Retina (tissue), 1 donor: Measurements from ENCODE around the gene MAPK4.

Source experiments
- DNase-seq: peaks from one replicate; pipeline ENCODE4 v3.0.0-alpha.2; 2016

The MAPK4 gene

DNA sequence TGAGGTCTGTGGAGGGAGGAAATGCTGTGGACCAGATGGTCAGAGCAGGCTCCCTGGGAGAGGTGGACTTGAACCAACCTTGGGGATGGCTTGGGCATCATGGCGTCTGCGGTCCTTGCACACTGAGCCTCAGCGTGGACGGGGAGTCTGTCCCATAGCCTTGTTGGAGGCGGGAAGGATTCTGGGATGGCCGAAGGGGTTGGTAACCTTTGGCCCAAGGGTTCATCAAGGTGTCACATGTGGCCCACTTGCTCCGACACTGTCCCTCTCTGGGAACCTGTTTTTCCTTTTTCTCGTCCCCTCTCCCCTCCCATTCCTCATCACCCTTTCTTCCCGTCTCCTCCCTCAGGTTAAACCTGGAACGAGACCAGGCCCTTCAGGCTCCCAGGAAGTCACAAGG, 66.4 kb downstream of the MAPK4 start:
- no peak for DNase-seq

DNA sequence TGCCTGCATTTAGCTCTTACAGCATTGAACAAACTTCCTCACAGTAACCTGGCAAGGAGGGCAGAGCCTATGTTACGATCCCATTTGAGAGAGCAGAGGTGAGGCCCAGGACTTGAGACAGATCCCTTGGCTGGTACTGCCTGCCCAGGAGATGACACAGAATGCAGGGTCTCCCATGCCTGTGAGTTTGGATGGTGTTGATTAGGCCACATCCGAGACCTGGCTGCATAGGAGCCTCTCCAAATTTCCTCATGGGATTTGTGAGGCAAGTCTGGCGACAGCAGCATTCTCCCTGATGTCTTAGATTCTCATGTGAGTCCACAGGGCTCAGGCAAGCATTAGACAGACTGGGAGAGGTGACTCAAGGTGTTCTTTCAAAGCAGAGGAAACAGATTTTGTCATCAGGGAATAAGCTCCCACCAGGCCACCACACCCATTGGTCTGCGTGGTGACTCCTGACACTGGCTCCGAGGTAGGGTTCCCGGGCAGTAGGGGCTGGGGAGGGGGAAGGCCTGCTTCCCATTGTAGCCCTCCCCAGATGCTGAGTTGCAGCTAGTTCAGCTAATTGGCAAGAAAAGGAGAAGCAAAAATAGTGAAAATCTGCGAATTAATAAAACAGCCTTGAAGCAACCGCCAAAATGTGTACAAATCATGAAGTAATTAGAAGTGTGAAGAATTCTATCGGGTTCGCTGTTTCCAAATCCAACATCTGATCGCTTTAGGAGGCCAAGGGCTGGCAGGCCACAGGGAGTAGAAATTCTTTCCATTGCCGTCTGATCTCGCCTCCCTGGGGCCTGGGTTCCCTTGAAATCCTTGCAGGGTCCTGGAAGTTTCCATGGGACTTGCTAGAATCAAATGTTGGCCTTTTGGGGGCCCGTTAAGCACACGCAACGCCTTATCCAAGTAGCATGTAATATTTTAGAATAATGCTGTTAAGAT, 68.0 kb downstream of the MAPK4 start:
- DNase-seq = no peak

DNA sequence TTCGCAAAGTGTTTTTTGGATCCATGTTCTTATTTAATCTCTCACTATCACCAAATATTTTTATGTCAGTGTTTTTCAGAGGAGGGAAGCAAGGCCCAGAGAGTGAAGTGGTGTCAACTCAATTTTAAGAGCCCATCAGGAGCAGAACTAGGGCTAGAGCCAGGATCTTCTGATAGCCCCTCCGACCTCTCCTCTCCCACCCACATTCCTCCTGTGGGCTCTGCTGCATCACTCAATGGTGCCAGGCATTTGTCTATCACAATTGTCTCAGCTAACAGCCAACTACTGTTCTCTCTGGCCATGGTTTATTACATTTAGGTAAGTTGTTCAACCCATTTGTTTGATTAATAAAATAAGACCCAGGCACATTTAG, 68.6 kb downstream of the MAPK4 start:
- DNase-seq = no peak

DNA sequence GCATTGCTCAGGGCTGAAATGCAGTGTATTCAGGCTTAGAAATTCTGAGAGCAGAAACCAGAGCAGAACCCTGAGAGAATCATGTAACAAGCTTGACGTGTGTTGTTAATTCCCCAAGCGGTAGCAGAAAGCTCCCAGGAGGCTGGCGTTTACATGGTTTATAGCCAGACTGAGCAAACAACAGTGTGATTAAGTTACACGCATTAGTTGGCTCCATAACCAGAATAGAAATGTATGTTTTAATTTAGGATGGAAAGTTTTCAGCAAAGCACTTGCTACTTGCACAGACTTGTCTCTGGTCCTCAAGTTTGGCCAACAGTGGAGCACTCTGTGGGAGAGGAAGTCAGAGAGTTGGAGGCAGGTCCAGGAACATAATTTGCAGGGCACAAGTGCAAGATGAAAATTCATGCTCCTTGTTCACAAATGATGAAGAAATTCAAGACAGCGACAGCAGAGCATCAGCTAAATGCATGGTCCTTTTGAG, 69.3 kb downstream of the MAPK4 start:
- no peak for DNase-seq

DNA sequence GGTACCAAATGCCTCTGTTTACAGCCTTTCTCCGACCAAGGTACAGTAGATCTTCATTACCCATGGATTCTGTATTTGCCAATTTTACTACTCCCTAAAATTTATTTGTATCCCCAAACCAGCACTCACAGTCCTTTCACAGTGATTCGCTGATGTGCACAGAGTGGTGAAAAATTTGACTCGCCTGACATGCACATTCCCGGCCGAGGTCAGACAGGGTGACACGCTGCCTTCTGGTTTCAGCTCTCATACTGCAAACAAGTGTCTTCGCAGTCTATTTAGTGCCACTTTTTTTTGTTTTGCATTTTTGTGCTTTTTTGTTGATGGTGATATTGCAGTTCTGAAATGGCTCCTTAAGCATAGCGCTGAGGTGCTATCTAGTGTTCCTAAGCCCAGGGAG, 71.0 kb downstream of the MAPK4 start:
- DNase-seq = no peak

DNA sequence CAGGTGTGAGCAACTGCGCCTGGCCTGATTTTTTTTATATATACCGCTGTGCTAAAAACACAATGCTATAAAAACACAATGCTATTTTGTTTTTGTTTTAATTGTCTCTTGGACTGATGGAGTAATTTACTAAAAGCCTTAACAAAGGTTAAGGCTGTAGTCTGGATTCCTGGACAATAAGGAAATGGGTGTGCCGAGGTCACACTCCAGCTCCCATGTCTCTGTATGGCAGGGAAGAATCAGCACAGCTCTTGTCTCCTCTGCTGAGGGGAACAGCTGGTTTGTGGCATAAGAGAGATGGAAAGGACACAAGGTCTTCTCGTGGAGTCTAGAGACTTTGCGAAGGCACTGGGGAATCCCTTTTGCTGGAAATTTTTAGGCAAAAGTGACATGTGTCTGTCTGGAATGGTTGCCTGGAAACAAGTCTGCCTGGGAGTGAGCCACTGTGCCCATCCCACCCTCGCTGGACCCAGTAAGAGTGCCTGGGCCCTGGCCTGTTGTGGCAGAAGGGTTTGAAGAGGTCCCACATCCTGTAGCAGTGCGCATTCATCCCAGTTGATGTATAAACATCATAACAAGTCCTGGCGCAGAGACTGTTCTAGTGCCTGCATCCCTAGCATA, 73.1 kb downstream of the MAPK4 start:
- no peak for DNase-seq

DNA sequence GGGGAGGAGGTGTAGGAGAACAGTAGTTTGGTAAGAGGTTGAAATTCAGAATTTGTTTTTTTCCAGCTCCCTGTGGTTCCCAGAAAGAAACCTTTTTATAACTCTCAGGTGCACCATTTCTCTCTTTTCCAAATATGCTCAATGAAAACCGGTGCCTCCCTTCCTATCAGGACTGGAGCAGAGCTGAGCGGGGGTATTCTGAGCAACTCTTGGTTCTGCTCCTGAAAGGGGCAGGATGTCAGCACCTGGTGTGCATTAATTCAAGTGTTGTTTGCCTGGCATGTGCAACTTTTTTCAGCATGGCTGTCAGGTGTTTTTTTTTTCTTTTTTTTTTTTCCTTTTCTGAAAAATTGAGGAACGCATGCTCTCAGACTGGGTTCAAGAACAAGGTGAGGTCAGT, 74.1 kb downstream of the MAPK4 start:
- DNase-seq = no peak

DNA sequence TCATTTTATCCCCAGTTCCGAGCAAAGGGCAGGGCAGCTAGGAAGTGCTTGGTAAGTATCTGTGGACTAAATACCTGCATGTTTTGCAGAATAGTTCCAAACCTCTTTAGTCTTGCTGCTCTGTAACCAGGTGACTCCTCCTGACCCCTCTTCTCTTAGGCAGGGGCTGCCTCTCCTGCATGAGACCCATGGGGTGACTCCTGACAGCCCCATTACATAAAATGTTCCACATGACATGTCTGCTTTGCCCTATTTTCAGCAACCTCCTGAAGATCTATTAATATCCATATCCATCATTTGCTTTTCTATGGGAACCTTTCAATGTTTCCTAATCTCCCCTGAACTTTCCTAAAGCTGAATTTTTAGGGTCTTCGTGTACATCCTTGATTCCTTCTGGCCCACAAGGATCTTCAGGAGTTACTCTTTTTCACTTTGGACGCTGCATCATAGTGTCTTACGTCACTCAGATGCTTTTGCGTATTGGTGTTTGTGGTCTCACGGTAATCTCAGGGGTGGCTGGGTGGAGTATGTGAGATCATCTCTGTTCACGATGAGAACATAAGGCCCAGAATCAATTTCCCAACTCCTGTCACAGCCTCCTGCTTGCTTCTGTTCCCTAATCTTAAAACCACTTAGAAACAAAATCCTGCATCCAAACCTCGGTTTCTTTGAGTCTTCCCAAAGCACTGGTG, 76.6 kb downstream of the MAPK4 start:
- no peak for DNase-seq

DNA sequence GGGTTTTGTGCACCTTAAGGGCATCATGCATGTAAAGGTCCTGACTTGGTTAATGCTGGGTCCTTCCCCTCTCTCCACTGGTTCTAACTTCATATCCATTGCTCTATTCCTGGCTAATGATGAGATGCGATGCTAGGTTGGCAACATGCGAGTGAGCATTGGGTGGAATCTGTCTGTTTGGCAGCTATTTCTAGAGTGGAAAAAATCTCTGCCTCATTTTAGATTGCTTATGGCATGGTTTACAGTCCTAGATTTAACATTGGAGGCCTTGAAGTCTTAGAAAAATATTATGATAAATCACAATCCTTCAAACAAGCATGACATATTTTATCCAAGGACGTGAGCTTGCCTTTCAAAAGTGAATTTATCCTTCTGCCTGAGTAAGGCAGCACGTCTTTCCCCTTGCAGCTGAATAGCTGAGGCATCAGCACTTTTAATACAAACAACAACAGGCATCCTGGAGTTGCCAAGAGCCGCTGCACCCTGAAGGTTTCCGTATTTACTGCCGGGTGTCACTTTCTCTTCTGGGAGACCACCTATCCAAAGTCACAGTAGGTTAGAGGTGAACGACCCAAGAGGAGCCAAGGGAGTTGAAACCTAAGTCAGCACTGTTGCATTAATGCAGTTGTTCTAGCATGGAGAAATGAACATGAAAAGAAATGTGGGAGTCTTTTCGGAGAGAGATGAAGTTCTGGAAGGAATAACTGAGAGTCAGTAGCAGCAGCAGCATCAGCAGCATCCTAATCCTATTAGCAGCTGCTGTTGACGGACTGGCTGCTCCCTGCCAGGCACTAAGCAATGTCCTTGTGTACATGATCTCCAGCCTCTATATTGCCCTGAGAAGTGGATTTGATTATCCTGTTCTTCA, 78.4 kb downstream of the MAPK4 start:
- DNase-seq = no peak

DNA sequence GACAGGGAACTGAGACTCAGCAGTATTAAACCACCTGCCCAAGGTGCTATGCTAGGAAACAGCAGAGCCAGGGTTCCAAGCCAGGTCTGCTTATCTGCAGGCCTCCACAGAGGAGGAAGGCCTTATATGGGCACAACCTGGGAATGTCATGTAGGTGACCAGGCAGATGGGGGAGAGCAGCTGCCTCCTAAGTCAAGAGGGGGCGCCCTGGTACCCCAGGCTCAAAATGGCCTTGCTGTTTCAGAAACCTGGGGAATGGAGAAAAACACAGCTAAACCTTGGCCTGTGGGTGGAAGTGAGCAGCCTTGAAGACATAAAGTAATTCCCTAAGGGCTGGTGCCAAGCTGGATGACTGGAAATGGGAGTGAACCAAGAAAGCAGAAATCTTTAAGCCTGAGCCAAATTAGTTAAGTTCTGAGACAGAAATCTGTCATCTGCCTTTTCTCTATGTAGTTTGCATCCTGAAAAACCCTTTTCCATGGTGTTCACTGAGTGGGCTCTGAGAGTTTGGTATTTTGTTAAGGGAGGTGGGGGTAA, 79.1 kb downstream of the MAPK4 start:
- DNase-seq = no peak

DNA sequence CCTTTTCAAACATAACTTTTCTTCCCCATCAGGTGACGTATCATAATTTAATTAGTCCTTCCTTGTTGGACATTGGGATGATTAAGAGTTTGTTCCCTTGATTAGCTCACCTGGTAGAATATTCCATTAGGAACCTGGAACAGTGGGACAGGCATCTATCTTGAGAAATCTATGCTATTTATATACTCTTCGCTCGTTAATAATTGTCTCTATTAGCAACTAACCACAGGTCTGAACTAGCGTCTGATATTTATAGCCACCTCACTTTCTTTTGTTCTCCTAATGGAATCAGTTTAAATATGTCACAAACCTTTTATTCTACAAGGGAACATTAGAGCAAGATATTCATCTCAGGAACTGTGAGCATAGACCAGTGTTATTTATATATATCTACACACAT, 79.8 kb downstream of the MAPK4 start:
- DNase-seq = no peak

DNA sequence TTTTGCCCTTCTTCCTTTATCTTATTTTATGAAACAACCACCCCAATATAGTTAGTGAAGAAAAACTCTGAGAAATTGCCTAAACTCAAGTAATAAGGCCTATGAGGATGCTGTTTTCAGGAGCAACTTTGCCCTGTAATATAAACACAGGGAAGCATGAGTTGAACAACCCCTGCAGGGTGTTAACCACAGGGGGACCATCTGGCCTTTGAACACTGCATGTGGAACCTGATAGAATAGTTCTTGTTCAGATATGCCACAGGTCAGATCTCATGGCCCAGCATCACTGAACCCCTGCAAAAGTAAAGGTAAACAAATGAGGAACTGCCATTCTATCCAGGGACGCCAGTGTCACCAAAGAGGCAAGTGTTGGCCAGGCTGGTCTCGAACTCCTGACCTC, 82.6 kb downstream of the MAPK4 start:
- no peak for DNase-seq

DNA sequence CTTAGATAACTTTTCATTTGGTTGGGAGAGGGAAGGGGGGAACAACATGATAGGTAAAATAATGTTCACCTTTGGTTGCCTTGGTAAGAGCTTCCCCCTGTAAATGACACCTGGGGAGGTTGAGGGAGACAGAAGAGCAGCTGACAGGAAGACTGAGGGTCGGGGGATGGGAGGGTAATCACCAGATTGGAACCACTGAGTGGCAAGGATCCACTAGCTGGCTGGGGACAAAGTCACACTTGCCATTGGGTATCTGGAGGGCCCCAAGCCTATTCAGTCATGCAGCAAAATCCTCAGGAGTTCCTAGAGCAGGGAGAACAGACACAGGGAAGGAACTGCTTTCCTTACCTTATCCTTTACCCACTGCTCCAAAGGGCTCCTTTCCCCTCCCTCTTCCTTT, 84.3 kb downstream of the MAPK4 start:
- DNase-seq = no peak

DNA sequence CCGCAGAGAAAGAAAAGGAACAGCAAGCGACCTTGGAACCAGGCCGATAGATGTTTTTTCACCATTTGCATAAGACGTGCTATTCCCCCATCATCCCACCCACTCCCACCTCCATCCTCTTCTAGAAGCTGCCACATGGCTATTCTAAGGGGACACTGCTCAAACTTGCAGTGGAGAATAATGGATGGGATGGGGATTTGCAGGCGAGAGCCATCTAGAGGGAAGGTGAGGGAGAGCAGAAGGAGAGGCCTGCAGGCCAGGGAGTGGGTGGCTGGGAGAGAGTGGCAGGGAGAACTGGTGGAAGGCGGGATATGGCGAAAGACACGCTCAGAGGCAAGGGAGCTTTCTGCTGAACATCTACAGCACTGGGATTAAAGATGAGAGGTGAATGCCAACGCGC, 84.9 kb downstream of the MAPK4 start:
- peak; percentile 30 for DNase-seq

DNA sequence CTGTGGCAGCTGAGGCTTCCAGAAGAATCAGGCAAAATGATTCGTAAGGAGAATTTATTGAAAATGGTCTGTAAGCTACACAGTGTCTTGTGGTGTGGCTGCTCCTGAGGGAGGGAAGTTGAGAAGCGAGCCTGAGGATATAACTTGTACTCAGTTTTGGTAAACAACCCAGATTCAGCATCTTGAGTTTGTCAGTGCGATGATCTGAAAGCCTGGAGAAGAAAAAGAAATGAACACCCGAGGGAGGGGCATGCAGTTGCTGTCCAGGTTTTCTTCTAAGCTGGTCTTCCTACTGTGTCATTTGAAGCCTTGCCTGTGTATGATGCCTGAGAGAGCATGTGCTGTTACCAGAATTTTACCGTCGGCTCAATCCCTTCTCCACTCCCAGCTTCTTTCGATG, 87.3 kb downstream of the MAPK4 start:
- no peak for DNase-seq

DNA sequence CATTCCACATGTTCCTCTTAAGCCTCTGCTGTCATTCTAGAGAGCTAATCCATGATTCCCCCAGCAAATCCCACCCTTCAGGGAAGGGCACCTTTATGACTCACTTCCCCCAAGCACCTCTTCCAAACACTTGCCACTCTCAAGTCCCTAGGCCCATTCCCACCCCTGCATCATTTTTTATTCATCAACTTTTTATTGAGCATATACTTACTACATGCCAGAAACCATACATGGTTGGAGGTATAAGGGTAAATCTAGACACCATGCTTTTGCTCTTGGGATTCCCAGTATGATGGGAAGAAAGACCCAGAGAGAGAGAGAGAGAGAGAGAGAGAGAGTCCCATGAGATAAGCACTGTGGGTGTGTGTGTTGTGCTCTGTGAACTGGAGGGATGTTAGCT, 87.9 kb downstream of the MAPK4 start:
- DNase-seq = no peak

DNA sequence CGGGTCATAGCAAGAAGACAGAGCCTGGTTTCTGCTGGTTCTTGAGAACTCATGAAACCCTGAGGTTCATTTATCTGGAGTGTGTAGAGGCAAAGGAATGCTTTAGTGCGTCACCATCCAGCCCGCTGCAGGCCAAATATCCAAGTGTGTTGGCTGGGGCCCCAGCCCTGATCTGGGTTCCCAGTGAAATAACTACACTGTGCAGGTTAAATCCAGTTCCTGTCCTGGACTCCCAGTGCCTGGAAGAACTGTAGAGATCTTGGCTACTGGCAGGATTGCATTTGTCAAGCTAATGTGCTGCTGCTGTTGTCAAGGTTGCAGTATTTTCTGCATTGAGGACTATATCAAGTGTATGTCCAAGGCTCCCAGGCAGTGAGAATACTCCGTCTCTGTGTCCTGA, 89.9 kb downstream of the MAPK4 start:
- DNase-seq = no peak

DNA sequence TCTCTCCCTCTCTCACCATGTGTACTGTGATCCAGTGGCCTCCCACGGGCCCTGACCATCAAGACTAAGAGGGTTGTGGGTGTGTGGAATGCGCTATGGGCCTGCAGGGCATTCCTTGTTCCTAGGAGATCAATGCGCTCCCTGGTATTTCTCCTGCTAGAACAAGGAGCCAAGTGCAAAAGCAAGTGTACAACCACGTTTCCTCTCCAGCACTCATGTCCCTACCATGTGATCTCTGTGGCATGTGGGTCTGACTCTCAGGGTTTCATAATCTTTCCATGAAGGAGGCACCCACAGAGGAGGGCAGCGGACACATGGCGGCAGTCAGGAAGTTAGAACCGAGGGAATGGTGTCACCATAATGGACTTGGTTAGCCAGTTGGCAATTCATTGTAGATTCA, 91.4 kb downstream of the MAPK4 start:
- no peak for DNase-seq

DNA sequence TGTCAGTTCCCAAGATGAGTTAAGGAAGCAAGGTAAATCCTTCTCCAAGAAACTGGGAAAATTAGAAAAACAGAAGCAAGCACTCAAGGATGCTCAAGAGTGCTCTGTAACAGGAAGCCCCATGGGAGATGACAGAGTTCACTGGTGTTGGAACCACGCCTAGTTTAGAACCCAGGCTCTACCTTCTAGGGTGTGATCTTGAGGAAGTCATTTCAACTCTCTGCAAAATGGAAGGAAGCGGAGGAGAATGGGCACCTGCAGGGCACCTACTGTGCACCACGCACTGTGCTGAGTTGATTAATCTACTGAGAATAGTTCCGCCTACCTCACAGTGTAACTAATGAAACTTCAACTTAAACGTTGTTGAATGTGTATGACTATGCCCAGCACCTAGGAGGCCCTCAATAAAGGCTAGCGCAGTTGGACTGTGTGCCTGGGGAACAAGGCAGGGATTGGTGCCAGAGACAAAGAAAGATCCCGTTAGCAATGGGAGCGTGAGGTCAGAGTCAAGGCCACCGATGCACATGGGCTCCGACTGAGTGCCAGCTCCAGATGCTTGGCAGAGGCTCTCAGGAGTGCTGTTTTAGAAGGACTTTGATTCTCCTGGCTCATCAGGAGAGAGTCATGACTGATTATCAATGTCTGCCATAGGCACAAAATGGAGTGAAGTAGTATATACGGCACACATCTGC, 93.7 kb downstream of the MAPK4 start:
- no peak for DNase-seq

DNA sequence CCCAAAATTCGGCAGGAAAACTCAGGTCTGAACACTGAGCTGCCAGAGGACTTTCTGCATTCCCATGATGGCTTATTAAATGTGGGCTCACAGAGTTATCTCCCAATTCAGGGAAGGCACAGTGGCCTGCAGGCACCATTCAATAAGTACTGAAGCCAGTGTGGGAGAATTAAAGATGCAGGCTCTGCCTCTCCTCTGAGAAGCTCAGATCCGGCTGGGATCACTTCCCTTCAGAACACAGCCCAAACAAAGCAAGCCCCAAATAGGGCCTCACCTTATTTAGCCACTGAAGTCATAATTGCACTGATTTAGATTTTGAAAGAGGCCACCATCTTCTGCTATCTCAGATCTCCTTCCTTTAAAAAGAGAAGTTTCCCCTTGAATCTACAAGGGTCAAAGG, 94.3 kb downstream of the MAPK4 start:
- no peak for DNase-seq

DNA sequence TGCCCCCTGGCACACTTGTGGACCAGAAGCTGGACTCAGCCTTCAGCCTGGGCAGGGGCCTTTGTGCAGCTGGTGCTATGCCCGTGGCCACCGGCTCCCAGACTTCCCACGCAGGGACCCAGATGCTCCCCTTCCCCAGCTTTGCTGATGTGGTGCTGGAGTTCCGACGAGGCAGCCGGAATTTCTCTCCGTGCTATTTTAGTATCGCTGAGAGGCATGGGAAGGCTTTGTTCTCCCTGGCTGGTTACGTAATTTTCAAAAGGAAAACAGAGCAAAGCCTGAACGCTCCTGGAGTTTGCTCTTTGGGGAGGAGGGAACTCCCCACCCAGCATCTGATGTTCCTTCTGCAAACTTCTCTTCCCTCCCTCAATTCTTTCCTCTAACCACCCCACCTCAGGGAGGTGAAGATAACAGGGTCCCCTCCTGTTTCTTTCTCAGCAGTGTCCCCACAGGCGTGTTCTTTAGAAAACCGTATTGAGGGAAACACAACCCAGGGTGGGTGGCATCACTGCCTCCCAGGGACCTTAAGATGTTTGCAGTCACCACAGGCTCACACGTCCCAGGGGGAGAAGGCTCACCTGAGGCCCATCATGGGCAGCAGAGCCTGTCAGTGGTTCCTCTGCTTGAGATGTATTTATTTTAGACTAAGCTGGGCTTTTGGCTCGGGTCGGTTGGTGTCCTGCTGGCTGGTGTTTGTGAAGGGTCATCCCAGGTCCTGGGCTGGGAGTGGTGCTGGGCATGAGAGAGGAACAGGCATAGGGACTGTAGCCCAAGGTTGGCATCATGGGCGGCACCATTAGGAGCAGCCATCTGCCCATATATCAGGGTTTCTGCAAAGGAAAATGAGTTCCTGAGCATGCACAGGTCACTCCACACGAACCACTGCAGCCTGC, 95.0 kb downstream of the MAPK4 start:
- peak; percentile 44 for DNase-seq
